BLaER1 treated with 17β-estradiol and CSF1 and Interleukin-3, amounts not matched to agents 10 nM and 100 nM (cell line): ENCODE data around the gene TSPYL1.

Source experiments
- H3K27ac ChIP-seq, 11 experiments: shearing (Covaris generic); formaldehyde crosslinking; 2 replicates each; pipeline ENCODE4 v1.8.1; 2022
- H3K27me3 ChIP-seq, 11 experiments: shearing (Covaris generic); formaldehyde crosslinking; 2 replicates each; pipeline ENCODE4 v1.8.1; 2022
- H3K36me3 ChIP-seq, 11 experiments: shearing (Covaris generic); formaldehyde crosslinking; 2 replicates each; pipeline ENCODE4 v1.8.1; 2022
- H3K4me1 ChIP-seq, 10 experiments: shearing (Covaris generic); formaldehyde crosslinking; 2 replicates each; pipeline ENCODE4 v1.8.1; 2022
- H3K4me2 ChIP-seq, 11 experiments: shearing (Covaris generic); formaldehyde crosslinking; 2 replicates each; pipeline ENCODE4 v1.8.1; 2022
- H3K4me3 ChIP-seq, 10 experiments: shearing (Covaris generic); formaldehyde crosslinking; 2 replicates each; pipeline ENCODE4 v1.8.1; 2022
- H3K9ac ChIP-seq, 11 experiments: shearing (Covaris generic); formaldehyde crosslinking; 2 replicates each; pipeline ENCODE4 v1.8.1; 2022
- H3K9me3 ChIP-seq, 11 experiments: shearing (Covaris generic); formaldehyde crosslinking; replicated peaks in 1 of 11; 2 replicates each; pipeline ENCODE4 v1.8.1; 2022
- H4K20me1 ChIP-seq, 11 experiments: shearing (Covaris generic); formaldehyde crosslinking; 2 replicates each; pipeline ENCODE4 v1.8.1; 2022
- Cebpa-rat ChIP-seq, 11 experiments: shearing (Covaris generic); IDR thresholded peaks; 2 replicates each; pipeline ENCODE4 v1.8.1; 2022

Gene TSPYL1

DNA sequence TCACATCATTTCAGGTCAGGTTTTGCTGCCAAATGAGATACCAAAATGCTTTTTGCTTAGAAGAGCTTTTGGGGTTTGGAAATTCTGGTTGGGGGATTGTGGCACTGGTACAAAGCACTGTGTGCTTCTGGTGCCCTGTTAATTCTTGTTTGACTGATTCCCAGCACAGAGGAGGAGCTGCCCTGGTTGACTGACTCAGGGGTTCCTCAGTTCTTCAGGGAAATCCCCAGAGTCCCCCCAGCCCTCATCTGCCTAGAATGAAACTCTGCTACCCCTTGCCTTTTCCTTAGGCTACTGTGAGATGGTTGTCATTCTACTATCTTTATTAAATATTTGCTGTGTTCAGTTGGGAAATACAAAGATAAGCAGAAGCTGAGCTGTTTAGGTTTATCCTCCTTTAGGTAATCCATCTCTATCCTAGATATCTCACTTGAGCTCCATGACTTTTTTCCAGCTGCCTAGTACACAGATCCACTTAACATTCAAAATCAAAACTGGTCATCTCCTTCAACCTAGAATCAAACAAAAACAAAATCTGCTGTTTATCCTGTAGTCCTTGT lies 24.9 kb upstream of the TSPYL1 start:
- Histone ChIP-seq H3K4me2 (peak overlapping the region in 4 of 11 experiments; percentile 9 to 80 (median 73); a peak in 7 of 22 replicates), H3K4me1 (peaks cover 0 to 52% (median 0%) of the 10 kb centered on the region in 10 experiments; a peak in 6 of 20 replicates), H3K4me3 (no peak overlapping the region), H4K20me1 (no peaks in the 10 kb centered on the region), H3K9me3 (peaks cover 0 to 8% (median 5%) of the 10 kb centered on the region in 11 experiments; a peak in 4 of 22 replicates), H3K27me3 (no peaks in the 10 kb centered on the region), H3K27ac (peak overlapping the region in 2 of 11 experiments; percentile 14 to 16; a peak in 2 of 22 replicates), H3K9ac (peak overlapping the region in 1 of 11 experiments; percentile 28; a peak in 1 of 22 replicates), H3K36me3 (no peaks in the 10 kb centered on the region)
- TF ChIP-seq Cebpa-rat (IDR thresholded peaks at IDR 0.05), result no peak

DNA sequence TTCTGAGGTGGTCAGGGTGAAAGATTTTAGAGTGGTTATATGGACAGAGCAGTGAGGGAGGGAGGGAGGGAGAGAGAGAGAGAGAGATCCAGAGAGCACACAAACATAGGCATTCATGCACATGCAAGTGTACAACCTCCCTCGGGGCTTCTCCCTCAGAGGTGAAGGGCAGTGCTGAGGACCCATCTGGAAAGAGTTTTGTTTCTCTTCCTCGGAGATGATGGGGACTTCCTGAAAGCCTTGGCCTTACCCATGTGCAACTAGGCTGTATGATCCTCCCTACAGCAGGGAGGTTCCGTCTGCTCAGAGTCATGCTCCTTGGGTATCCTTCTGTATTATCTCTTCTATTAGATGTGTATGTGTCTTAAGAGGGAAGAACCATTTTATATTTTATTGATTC lies 21.4 kb upstream of the TSPYL1 start:
- Histone ChIP-seq H3K4me3 (no peak overlapping the region), H3K4me2 (peak overlapping the region in 2 of 11 experiments; percentile 14 to 42; a peak in 2 of 22 replicates), H3K9me3 (peaks cover 8 to 20% (median 15%) of the 10 kb centered on the region in 11 experiments; a peak in 20 of 22 replicates), H3K9ac (no peak overlapping the region), H4K20me1 (no peaks in the 10 kb centered on the region), H3K4me1 (peaks cover 0 to 77% (median 0%) of the 10 kb centered on the region in 10 experiments; a peak in 7 of 20 replicates), H3K27me3 (no peaks in the 10 kb centered on the region), H3K36me3 (0 out of 22 replicates have a peak, but pooled peaks cover 0 to 5% (median 0%) of the 10 kb centered on the region in 11 experiments), H3K27ac (no peak overlapping the region)
- TF ChIP-seq Cebpa-rat (IDR thresholded peaks at IDR 0.05), result no peak

DNA sequence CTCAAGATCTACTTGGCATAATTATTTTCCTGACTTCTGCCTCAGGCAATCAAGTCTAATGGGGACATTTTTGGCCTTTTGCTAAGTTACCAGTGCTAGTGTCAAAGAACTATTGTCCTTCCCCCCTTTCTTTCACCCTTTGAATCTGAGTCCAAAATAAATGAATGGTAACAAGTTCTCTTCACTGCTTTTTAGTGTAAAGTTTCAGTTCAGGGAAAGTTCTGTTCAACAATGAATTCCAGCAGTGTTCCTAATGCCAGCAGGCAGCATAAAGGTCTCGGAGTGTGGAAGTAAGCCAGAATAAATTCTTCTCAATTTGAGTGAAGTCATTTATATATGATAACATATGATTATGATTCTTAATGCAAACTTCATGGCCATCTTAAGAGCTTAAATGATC lies 20.8 kb upstream of the TSPYL1 start:
- Histone ChIP-seq H3K27ac (peak overlapping the region in 1 of 11 experiments; percentile 38; a peak in 2 of 22 replicates), H4K20me1 (no peaks in the 10 kb centered on the region), H3K36me3 (0 out of 22 replicates have a peak, but pooled peaks cover 0 to 5% (median 0%) of the 10 kb centered on the region in 11 experiments), H3K4me1 (peaks cover 0 to 75% (median 0%) of the 10 kb centered on the region in 10 experiments; a peak in 7 of 20 replicates), H3K9ac (no peak overlapping the region), H3K9me3 (peaks cover 8 to 20% (median 15%) of the 10 kb centered on the region in 11 experiments; a peak in 20 of 22 replicates), H3K27me3 (no peaks in the 10 kb centered on the region), H3K4me3 (no peak overlapping the region), H3K4me2 (peak overlapping the region in 3 of 11 experiments; percentile 0 to 65 (median 41); a peak in 4 of 22 replicates)
- no peak for TF ChIP-seq Cebpa-rat (IDR thresholded peaks at IDR 0.05)

DNA sequence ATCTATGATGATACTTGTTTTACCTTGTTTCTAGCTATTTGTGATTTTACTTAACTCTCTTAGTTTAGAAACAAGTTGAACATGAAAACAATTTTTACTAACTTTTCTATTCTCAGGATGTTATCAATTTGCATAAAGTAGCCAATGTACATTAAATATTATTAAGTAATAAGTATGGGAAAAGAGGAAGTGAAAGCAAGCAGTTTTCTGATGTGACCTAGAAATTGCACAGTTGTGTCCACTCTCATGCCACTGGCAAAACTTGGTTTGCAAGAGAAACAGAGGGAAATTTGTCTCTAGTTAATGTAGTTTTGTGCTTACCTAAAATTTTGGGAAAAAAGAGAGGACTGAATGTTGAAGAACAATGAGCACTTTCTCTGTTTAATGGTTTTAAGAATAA lies 19.2 kb upstream of the TSPYL1 start:
- no peak for TF ChIP-seq Cebpa-rat (IDR thresholded peaks at IDR 0.05)
- Histone ChIP-seq H3K27me3 (no peaks in the 10 kb centered on the region), H3K4me2 (peak overlapping the region in 3 of 11 experiments; percentile 41 to 55 (median 53); a peak in 4 of 22 replicates), H3K9me3 (peaks cover 8 to 20% (median 15%) of the 10 kb centered on the region in 11 experiments; a peak in 20 of 22 replicates), H3K9ac (no peak overlapping the region), H3K4me1 (peaks cover 0 to 66% (median 0%) of the 10 kb centered on the region in 10 experiments; a peak in 7 of 20 replicates), H3K27ac (peak overlapping the region in 1 of 11 experiments; percentile 35; a peak in 1 of 22 replicates), H3K4me3 (no peak overlapping the region), H4K20me1 (no peaks in the 10 kb centered on the region), H3K36me3 (0 out of 22 replicates have a peak, but pooled peaks cover 0 to 5% (median 0%) of the 10 kb centered on the region in 11 experiments)

DNA sequence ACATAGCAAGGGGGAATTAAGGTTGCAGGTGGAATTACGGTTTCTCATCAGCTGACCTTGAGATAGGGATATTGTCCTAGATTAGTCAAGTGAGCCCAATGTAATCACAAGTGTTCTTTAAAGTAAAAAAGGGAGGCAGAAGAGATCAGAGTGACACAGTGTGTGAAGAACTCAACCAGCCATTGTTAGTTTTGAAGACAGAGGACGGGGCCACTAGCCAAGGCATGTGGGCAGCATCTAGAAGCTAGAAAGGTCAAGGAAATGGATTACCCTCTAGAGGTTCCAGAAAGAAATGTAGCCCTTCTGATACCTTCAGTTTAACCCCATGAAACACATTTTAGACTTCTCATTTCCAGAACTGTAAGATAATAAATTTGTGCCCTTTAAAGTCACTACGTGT lies 18.5 kb upstream of the TSPYL1 start:
- no peaks in the 10 kb centered on the region for H3K27me3 ChIP-seq
- H3K9ac ChIP-seq, result no peak overlapping the region
- H3K4me3 ChIP-seq, result no peak overlapping the region
- peak overlapping the region in 2 of 11 experiments; percentile 53 to 55; a peak in 3 of 22 replicates for H3K4me2 ChIP-seq
- H4K20me1 ChIP-seq, result no peaks in the 10 kb centered on the region
- no peak for TF ChIP-seq Cebpa-rat (IDR thresholded peaks at IDR 0.05)
- peak overlapping the region in 1 of 11 experiments; percentile 35; a peak in 3 of 22 replicates for H3K27ac ChIP-seq
- H3K4me1 ChIP-seq, result peaks cover 0 to 59% (median 0%) of the 10 kb centered on the region in 10 experiments; a peak in 7 of 20 replicates
- 0 out of 22 replicates have a peak, but pooled peaks cover 0 to 5% (median 0%) of the 10 kb centered on the region in 11 experiments for H3K36me3 ChIP-seq
- peaks cover 8 to 20% (median 15%) of the 10 kb centered on the region in 11 experiments; a peak in 20 of 22 replicates for H3K9me3 ChIP-seq

DNA sequence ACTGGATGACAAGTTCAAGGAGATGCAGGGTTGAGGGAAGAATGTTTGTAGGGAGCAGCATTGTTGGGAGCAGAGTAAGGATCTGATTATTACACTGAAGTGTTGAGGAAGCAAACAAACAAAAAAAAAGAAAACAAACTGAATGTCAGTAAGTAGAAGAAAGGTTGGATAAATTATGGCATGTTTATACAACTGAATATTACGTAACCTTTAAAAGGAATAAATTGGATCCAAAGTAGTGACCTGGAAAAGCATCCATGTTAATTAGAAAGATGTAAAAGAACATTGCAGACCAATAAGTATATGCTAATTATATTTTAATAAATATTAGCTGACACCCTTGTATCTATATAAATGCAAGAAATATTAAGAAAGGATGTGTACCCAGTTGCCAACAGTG lies 12.8 kb upstream of the TSPYL1 start:
- H3K9me3 ChIP-seq, result peaks cover 0 to 1% (median 0%) of the 10 kb centered on the region in 11 experiments; a peak in 2 of 22 replicates
- no peak overlapping the region for H3K27ac ChIP-seq
- no peaks in the 10 kb centered on the region for H4K20me1 ChIP-seq
- no peaks in the 10 kb centered on the region for H3K27me3 ChIP-seq
- H3K9ac ChIP-seq, result no peak overlapping the region
- TF ChIP-seq Cebpa-rat (IDR thresholded peaks at IDR 0.05), result no peak
- H3K4me1 ChIP-seq, result peaks cover 0 to 44% (median 6%) of the 10 kb centered on the region in 10 experiments; a peak in 12 of 20 replicates
- H3K4me3 ChIP-seq, result no peak overlapping the region
- peak overlapping the region in 4 of 11 experiments; percentile 28 to 68 (median 55); a peak in 6 of 22 replicates for H3K4me2 ChIP-seq
- H3K36me3 ChIP-seq, result no peaks in the 10 kb centered on the region

DNA sequence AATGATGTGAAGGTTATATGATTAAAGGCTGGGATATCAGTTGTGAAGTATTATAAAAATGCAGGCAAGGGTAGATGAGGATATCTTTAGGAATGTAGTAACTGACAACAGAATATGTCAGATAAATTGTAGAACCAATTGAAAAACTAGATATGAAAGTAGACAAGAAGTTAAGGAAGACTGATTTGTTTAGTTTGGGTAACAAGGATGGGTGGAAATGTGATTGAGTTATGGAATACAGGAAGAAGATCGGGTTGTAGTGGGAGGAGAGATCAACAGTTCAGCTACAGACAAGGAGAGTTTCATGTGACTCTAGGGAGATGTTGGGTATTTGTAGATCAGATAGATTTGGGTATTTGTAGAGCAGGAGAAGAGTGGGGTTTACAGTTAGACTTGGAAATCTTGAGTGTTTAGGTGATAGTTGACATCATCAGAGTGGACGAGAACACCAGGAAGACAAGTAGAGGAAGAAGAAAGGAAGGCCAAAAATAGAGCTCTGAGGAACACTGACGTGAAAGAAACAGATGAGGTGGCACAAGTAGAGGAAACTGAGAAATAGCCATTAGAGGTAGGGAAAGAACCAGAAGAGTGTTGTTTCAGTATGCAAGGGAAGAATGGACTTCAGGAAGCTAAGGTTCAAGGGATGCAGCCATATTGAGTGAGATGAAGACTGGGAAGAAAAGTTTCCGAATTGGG lies 12.1 kb upstream of the TSPYL1 start:
- H3K27me3 ChIP-seq, result no peaks in the 10 kb centered on the region
- H3K4me1 ChIP-seq, result peaks cover 0 to 39% (median 6%) of the 10 kb centered on the region in 10 experiments; a peak in 12 of 20 replicates
- no peaks in the 10 kb centered on the region for H4K20me1 ChIP-seq
- no peak for TF ChIP-seq Cebpa-rat (IDR thresholded peaks at IDR 0.05)
- peak overlapping the region in 9 of 11 experiments; percentile 2 to 68 (median 28); a peak in 14 of 22 replicates for H3K4me2 ChIP-seq
- H3K9me3 ChIP-seq, result no peaks in the 10 kb centered on the region
- H3K4me3 ChIP-seq, result no peak overlapping the region
- H3K27ac ChIP-seq, result peak overlapping the region in 2 of 11 experiments; percentile 20 to 32; a peak in 3 of 22 replicates
- H3K36me3 ChIP-seq, result no peaks in the 10 kb centered on the region
- no peak overlapping the region for H3K9ac ChIP-seq

DNA sequence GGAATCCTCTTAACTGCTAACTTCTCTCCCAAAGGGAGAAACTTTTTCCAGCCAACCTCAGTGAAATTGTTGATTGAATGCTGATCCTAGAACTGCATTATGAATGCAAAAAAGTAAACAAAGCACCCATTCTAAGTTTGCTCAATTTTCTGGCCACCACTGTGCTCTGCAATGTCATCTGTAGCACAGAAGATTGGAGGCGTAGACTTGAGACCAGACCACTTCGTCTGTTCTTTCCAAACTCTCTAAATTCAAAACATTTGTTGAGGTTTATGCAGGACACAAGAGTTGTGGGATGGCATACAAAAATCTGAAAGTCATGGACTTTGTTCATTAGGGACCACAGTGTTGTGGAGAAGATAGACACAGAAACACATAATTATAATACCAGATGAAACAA lies 11.1 kb upstream of the TSPYL1 start:
- Histone ChIP-seq H3K9me3 (no peaks in the 10 kb centered on the region), H4K20me1 (no peaks in the 10 kb centered on the region), H3K9ac (no peak overlapping the region), H3K27ac (no peak overlapping the region), H3K4me1 (peaks cover 0 to 32% (median 6%) of the 10 kb centered on the region in 10 experiments; a peak in 12 of 20 replicates), H3K4me2 (no peak overlapping the region), H3K36me3 (no peaks in the 10 kb centered on the region), H3K27me3 (no peaks in the 10 kb centered on the region), H3K4me3 (no peak overlapping the region)
- no peak for TF ChIP-seq Cebpa-rat (IDR thresholded peaks at IDR 0.05)

DNA sequence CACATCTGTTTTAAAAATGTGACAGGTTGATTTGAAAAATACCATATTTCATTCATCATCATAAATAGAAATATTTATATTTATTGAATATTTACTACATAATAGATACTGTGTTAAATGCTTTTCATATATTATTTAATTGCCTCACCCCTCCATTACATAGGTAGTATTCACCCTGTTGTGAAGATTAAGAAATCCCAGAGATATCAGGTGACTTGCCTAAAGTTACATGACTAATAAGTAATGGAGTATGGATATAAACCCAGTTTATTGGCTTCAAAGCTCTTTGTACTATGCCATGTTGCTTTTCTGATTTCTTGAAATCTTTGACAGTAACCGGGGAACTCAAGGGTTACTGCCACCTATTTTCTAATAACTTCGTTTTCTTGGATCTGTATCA lies 10.1 kb upstream of the TSPYL1 start:
- Histone ChIP-seq H3K36me3 (no peaks in the 10 kb centered on the region), H3K4me1 (peaks cover 0 to 30% (median 6%) of the 10 kb centered on the region in 10 experiments; a peak in 12 of 20 replicates), H3K4me2 (no peak overlapping the region), H3K27ac (no peak overlapping the region), H3K27me3 (no peaks in the 10 kb centered on the region), H3K9ac (no peak overlapping the region), H3K9me3 (no peaks in the 10 kb centered on the region; a peak in 1 of 22 replicates), H3K4me3 (no peak overlapping the region), H4K20me1 (no peaks in the 10 kb centered on the region)
- no peak for TF ChIP-seq Cebpa-rat (IDR thresholded peaks at IDR 0.05)
